PC-3 (cell line): ENCODE data around the gene CANT1. TPM values are rescaled to one million over a fixed set of nuclear protein-coding genes. Genes with fewer than 3 reads are reported as not detected.

Source experiments
- ATAC-seq: fragments of 200-7000 bp; cut with Tn5 transposase; 2 replicates; pipeline ENCODE4 v1.9.1; 2020; ENCODE audit warnings: mild to moderate bottlenecking, moderate library complexity
- BruUV-seq: library from RNA; stranded (reverse); fragments of 400-500 nt; replicated peaks from 2 replicates; lab custom pipeline; 2021; lab: Mats Ljungman, UMichigan
- CTCF ChIA-PET: fragments of 300-600 bp; sonication (Branson Sonifier 250); formaldehyde crosslinking; loops from one replicate; lab custom pipeline; 2022; ENCODE audit warnings: antibody characterized with exemption; lab: Charles Lee
- POLR2A ChIA-PET: fragments of 300-600 bp; sonication (Branson Sonifier 250); formaldehyde crosslinking; loops from one replicate; lab custom pipeline; 2022; ENCODE audit warnings: antibody characterized with exemption; ENCODE audit not compliant: unreplicated experiment; lab: Charles Lee
- DNase-seq: peaks from one replicate; pipeline ENCODE4 v3.0.0-alpha.2; 2015
- H2AFZ ChIP-seq: fragments of 300-600 bp; sonication (generic); 2 replicates; pipeline ENCODE4 v1.6.0; 2016; ENCODE audit warnings: antibody characterized with exemption, low read length
- H3F3A ChIP-seq: fragments of 300-600 bp; sonication (generic); one replicate; pipeline ENCODE4 v1.6.0; 2017; ENCODE audit warnings: antibody characterized with exemption, low read length, control low read depth, mild to moderate bottlenecking; ENCODE audit not compliant: unreplicated experiment
- H3K27ac ChIP-seq: fragments of 300-600 bp; sonication (generic); 2 replicates; pipeline ENCODE4 v1.5.1; 2016; ENCODE audit warnings: mild to moderate bottlenecking, low read length
- H3K27me3 ChIP-seq: fragments of 300-600 bp; sonication (generic); 2 replicates; pipeline ENCODE4 v1.6.1; 2016; ENCODE audit warnings: low read length, mixed read lengths
- H3K36me3 ChIP-seq: fragments of 300-600 bp; sonication (generic); 2 replicates; pipeline ENCODE4 v1.6.1; 2016; ENCODE audit warnings: low read depth, mixed run types, low read length, mixed read lengths
- H3K4me1 ChIP-seq: fragments of 300-600 bp; sonication (generic); 2 replicates; pipeline ENCODE4 v1.5.1; 2016; ENCODE audit warnings: low read length; ENCODE audit not compliant: insufficient read depth
- H3K4me2 ChIP-seq: fragments of 300-600 bp; sonication (generic); 2 replicates; pipeline ENCODE4 v1.6.0; 2016; ENCODE audit warnings: low read length
- H3K4me3 ChIP-seq: fragments of 300-600 bp; sonication (generic); 2 replicates; pipeline ENCODE4 v1.5.1; 2016; ENCODE audit warnings: mild to moderate bottlenecking, low read length, mixed read lengths
- H3K79me2 ChIP-seq: fragments of 300-600 bp; sonication (generic); 2 replicates; pipeline ENCODE4 v1.6.1; 2017; ENCODE audit warnings: low read length, mixed read lengths
- H3K9ac ChIP-seq: fragments of 300-600 bp; sonication (generic); 2 replicates; pipeline ENCODE4 v1.6.0; 2016; ENCODE audit warnings: mild to moderate bottlenecking, low read length
- H3K9me2 ChIP-seq: fragments of 300-600 bp; sonication (generic); replicated peaks from 2 replicates; pipeline ENCODE4 v1.6.1; 2016; ENCODE audit warnings: mixed run types, low read length, mixed read lengths
- H3K9me3 ChIP-seq: fragments of 300-600 bp; sonication (generic); 2 replicates; pipeline ENCODE4 v1.6.1; 2016; ENCODE audit warnings: low read length, mixed read lengths
- H4K20me1 ChIP-seq: fragments of 300-600 bp; sonication (generic); 2 replicates; pipeline ENCODE4 v1.6.1; 2016; ENCODE audit warnings: low read length, mixed read lengths
- EZH2 ChIP-seq: fragments of 300-600 bp; sonication (generic); IDR thresholded peaks from one replicate; pipeline ENCODE4 v1.6.1; 2017; ENCODE audit warnings: antibody characterized with exemption, mild to moderate bottlenecking, low read length; ENCODE audit not compliant: unreplicated experiment
- EZH2phosphoT487 ChIP-seq: fragments of 300-600 bp; sonication (generic); IDR thresholded peaks from 2 replicates; pipeline ENCODE4 v1.6.1; 2018; ENCODE audit warnings: mild to moderate bottlenecking, antibody characterized with exemption, low read length, borderline replicate concordance
- intact Hi-C: fragments of 100-400 bp; cut with micrococcal nuclease; formaldehyde crosslinking; loops from 2 replicates; pipeline ENCODE4 v1.9.0; 2023
- total RNA-seq: library from RNA; depleted of rRNA; stranded (reverse); fragments of >200 nt; gene quantifications from 2 replicates; pipeline ENCODE4 v1.2.3, GENCODE V29; 2014
- TF ChIP-seq, protein P1 (sequence below): fragments of 300-600 bp; sonication (generic); conservative IDR thresholded peaks from 2 replicates; pipeline ENCODE4 v1.5.1; 2017; ENCODE audit warnings: antibody characterized with exemption, low read depth, mild to moderate bottlenecking, low read length

Gene CANT1
- total RNA-seq, 1 experiment from 2014 or later = 191 TPM

DNA sequence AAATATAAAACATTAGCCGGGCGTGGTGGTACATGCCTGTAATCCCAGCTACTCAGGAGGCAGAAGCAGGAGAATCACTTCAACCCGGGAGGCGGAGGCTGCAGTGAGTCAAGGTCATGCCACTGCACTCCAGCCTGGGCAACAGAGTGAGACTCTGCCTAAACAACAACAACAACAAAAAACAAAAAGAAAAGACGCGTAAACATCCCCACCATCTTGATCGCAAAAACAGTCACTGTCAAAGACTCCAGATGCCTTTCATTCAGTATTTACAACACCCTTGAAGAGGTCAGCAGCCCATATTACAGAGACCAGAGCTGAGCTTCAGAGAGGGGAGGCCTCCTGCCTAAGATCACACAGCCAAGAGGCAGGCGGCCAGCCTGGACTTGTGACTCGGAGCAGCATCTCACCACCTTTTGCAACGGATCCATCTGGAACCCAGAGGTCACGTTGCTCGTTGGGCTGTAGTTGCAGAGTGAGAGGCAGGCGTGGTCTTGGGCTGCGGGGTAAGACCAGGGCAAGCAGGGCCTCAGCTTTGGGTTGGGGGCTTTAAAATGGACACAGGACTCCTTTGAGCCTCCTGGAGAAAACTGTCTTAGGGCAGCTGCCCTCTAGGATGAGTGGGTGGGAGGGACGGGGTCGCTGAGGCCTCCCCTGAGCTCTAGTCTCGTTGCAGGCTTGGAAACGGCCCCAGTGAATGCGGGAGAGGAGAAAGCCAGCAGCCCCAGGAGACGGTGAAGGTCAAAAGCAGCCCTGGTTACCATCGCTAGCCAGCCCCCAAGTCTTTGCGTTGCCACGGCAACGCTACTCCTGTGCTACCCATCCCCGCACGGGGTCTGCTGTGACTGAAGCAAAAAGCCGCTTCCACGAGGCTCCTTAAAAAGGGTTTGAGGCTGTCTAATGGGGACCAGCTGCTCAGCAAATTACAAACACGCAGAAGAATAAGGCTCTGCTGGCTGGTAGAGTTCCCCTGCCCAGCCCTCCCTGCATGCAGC lies 55.9 kb downstream of the CANT1 start:
- no peak overlapping the region for H3K9ac ChIP-seq
- no peaks in the 10 kb centered on the region for H3K9me2 ChIP-seq
- no peaks in the 10 kb centered on the region for H3K36me3 ChIP-seq
- no peaks in the 10 kb centered on the region for H3K79me2 ChIP-seq
- TF ChIP-seq EZH2phosphoT487 = no peak
- TF ChIP-seq EZH2 = no peak
- TF ChIP-seq, protein P1, sequence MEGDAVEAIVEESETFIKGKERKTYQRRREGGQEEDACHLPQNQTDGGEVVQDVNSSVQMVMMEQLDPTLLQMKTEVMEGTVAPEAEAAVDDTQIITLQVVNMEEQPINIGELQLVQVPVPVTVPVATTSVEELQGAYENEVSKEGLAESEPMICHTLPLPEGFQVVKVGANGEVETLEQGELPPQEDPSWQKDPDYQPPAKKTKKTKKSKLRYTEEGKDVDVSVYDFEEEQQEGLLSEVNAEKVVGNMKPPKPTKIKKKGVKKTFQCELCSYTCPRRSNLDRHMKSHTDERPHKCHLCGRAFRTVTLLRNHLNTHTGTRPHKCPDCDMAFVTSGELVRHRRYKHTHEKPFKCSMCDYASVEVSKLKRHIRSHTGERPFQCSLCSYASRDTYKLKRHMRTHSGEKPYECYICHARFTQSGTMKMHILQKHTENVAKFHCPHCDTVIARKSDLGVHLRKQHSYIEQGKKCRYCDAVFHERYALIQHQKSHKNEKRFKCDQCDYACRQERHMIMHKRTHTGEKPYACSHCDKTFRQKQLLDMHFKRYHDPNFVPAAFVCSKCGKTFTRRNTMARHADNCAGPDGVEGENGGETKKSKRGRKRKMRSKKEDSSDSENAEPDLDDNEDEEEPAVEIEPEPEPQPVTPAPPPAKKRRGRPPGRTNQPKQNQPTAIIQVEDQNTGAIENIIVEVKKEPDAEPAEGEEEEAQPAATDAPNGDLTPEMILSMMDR = no peak
- H2AFZ ChIP-seq = no peak overlapping the region
- H3F3A ChIP-seq = no peaks in the 10 kb centered on the region
- no peak overlapping the region for H3K4me3 ChIP-seq
- POLR2A ChIA-PET = interaction anchor here (0.6 kb wide), 1 partner anchor 67 kb away, joined by 3 read pairs; no protein-coding TSS in a partner anchor
- H4K20me1 ChIP-seq = no peaks in the 10 kb centered on the region
- H3K27ac ChIP-seq = no peak overlapping the region
- BruUV-seq = no TSS peak
- DNase-seq (no peak), ATAC-seq (no peak)
- H3K27me3 ChIP-seq = no peaks in the 10 kb centered on the region
- peaks cover 4% of the 10 kb centered on the region; the same call in 1 of the 2 replicates for H3K4me1 ChIP-seq
- CTCF ChIA-PET = interaction anchor here (0.8 kb wide), 1 partner anchor 88 kb away, joined by 4 read pairs; no protein-coding TSS in a partner anchor
- intact Hi-C loops = no loop called here
- no peak overlapping the region for H3K4me2 ChIP-seq
- H3K9me3 ChIP-seq = peaks cover 16% of the 10 kb centered on the region

DNA sequence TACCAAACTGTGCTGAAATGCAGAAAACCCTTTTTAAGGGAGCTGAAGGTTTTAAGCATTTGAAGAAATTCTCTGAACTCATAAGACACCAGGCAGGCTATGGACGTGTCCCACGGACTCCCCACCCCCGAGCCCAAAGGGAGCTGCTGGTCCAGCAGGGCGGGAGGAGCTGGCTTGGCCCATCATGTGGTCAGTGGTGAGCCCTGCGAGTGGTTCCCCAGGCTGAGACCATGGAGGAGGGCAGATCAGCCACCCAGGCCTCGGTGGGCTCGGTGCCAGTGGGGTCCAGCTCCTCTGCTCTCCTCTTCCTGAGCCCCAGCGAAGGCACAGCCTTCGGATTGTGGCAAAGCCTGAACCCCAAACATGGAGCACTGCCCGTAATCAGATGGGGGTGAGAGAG lies 56.9 kb downstream of the CANT1 start:
- Histone ChIP-seq H3K4me3 (no peak overlapping the region), H3K79me2 (no peaks in the 10 kb centered on the region), H2AFZ (no peak overlapping the region), H3K9ac (no peak overlapping the region), H3K9me2 (no peaks in the 10 kb centered on the region), H3K9me3 (peaks cover 16% of the 10 kb centered on the region), H3K27me3 (no peaks in the 10 kb centered on the region), H3K4me2 (no peak overlapping the region), H3K4me1 (no peaks in the 10 kb centered on the region), H3F3A (no peaks in the 10 kb centered on the region), H4K20me1 (no peaks in the 10 kb centered on the region), H3K27ac (no peak overlapping the region), H3K36me3 (no peaks in the 10 kb centered on the region)
- DNase-seq (no peak), ATAC-seq (no peak)
- TF ChIP-seq, protein P1 = no peak
- TF ChIP-seq EZH2 = no peak
- TF ChIP-seq EZH2phosphoT487 = no peak
- CTCF ChIA-PET = no interaction called here
- intact Hi-C loops = no loop called here
- no TSS peak for BruUV-seq
- POLR2A ChIA-PET = interaction anchor here (0.6 kb wide), 1 partner anchor 66 kb away, joined by 3 read pairs; no protein-coding TSS in a partner anchor
